Head of caudate nucleus (tissue), 42 donors: Measurements from ENCODE around the gene MIDN.

ENCODE experiments used
- DNase-seq, 42 donors: peaks; one replicate each; pipeline versions ENCODE4 v3.0.0 to v3.0.0-alpha.2; 2020 to 2021; ENCODE audit warnings: mixed read lengths in 7 of 42
- intact Hi-C: fragments of 100-400 bp; cut with DNase I; formaldehyde crosslinking; loops from one replicate; pipeline ENCODE4 v1.15.0; 2022

Gene MIDN

GRCh38 chr19:1261798-1262622 is 13.6 kb downstream of the MIDN start:
- peak in 11 of 42 donors; percentile 25 to 75 (median 56) for DNase-seq
- intact Hi-C loops, result no loop called here

- intact Hi-C loops, result no loop called here
- DNase-seq, result no peak
Observed at GRCh38 chr19:1262623-1263123, 14.3 kb downstream of the MIDN start.

GRCh38 chr19:1263188-1263587 is 14.8 kb downstream of the MIDN start:
- no peak for DNase-seq
- intact Hi-C loops, result no loop called here

- intact Hi-C loops, result no loop called here
- DNase-seq, result peak in 1 of 42 donors; percentile 24
Observed at GRCh38 chr19:1264801-1265614, 16.6 kb downstream of the MIDN start.

- peak in 2 of 42 donors; percentile 25 to 61 for DNase-seq
- intact Hi-C loops, result loop anchor here (2.0 kb wide), 1 partner anchor 17 kb away; the partner anchor contains the start of gene MIDN
Observed at GRCh38 chr19:1265615-1266128, 17.3 kb downstream of the MIDN start.

GRCh38 chr19:1266129-1266915 is 17.9 kb downstream of the MIDN start:
- intact Hi-C loops, result loop anchor here (2.0 kb wide), 1 partner anchor 18 kb away; the partner anchor contains the start of gene MIDN
- DNase-seq, result peak in 40 of 42 donors; percentile 69 to 89 (median 80)

- peak in 38 of 42 donors; percentile 56 to 92 (median 80) for DNase-seq
- intact Hi-C loops, result loop anchor here (2.0 kb wide), 1 partner anchor 18 kb away; the partner anchor contains the start of gene MIDN
Observed at GRCh38 chr19:1266916-1267476, 18.6 kb downstream of the MIDN start.

GRCh38 chr19:1267477-1268225 is 19.3 kb downstream of the MIDN start:
- peak in 10 of 42 donors; percentile 35 to 75 (median 54) for DNase-seq

GRCh38 chr19:1268226-1269064 is 20.1 kb downstream of the MIDN start:
- peak in 3 of 42 donors; percentile 12 to 58 (median 21) for DNase-seq
- intact Hi-C loops, result no loop called here

More at GRCh38 chr19:1267477-1268225, 19.3 kb downstream of the MIDN start:
- intact Hi-C loops, result loop anchor here (2.0 kb wide), 1 partner anchor 19 kb away; the partner anchor contains the start of gene MIDN

- DNase-seq, result peak; percentile 99 to 100 (median 100)
- intact Hi-C loops, result no loop called here
Observed at GRCh38 chr19:1269065-1269477, 20.7 kb downstream of the MIDN start, which contains the start of gene CIRBP. Gene CIRBP (plus strand): TSS chr19:1269332. CDS start chr19:1270934, 1,602 bp downstream.

- intact Hi-C loops, result no loop called here
- peak; percentile 62 to 92 (median 82) for DNase-seq
Observed at GRCh38 chr19:1269478-1270212, 21.3 kb downstream of the MIDN start.

- intact Hi-C loops, result no loop called here
- no peak for DNase-seq
Observed at GRCh38 chr19:1270213-1270853, 21.9 kb downstream of the MIDN start.

- intact Hi-C loops, result no loop called here
- DNase-seq, result no peak
Observed at GRCh38 chr19:1270854-1271527, 22.6 kb downstream of the MIDN start.

GRCh38 chr19:1271528-1272422 is 23.4 kb downstream of the MIDN start:
- intact Hi-C loops, result no loop called here

More at GRCh38 chr19:1271528-1272422, 23.4 kb downstream of the MIDN start:
- DNase-seq, result no peak
